PFSK-1 (cell line): ENCODE measurements around the gene FRMD4A.

ENCODE experiments used
- POLR2AphosphoS5 ChIP-seq: IDR thresholded peaks from 2 replicates; pipeline ENCODE4 v1.6.1; 2012; ENCODE audit warnings: low read depth, mild to moderate bottlenecking, control low read depth, low read length, moderate library complexity
- SIN3A ChIP-seq: IDR thresholded peaks from 2 replicates; pipeline ENCODE4 v1.6.1; 2012; ENCODE audit warnings: mild to moderate bottlenecking, low read length, moderate library complexity, borderline replicate concordance; ENCODE audit not compliant: insufficient read depth
- TAF1 ChIP-seq: IDR thresholded peaks from 2 replicates; pipeline ENCODE4 v1.6.1; 2012; ENCODE audit warnings: low read length, control low read depth, borderline replicate concordance; ENCODE audit not compliant: insufficient read depth
- TF ChIP-seq, protein P1 (sequence below), 2 experiments: IDR thresholded peaks; 2 replicates each; pipeline versions ENCODE4 v1.6.1 to v1.8.0; 2011 to 2012; ENCODE audit warnings: low read depth in 2 of 2, low read length in 2 of 2, control low read depth in 1 of 2, inconsistent platforms in 1 of 2, mild to moderate bottlenecking in 1 of 2, moderate library complexity in 1 of 2; ENCODE audit not compliant: insufficient read depth in 1 of 2

DNA sequence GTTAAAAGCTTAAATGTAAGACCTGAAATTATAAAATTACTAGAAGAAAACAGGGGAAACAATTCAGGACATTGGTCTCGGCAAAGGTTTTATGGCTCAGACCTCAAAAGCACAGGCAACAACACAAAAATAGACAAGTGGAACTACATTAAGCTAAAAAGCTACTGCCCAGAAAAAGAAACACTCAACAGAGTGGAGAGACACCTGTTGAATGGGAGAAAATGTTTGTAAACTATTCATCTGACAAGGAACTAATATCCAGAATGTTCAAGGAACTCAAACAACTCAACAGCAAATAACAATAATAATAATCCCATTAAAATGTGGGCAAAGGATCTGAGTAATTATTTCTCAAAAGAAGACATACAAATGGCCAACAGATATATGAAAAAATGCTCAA, 170.4 kb downstream of the FRMD4A start:
- TF ChIP-seq POLR2AphosphoS5 (no peak), TAF1 (no peak), SIN3A (no peak)
- TF ChIP-seq, protein P1, sequence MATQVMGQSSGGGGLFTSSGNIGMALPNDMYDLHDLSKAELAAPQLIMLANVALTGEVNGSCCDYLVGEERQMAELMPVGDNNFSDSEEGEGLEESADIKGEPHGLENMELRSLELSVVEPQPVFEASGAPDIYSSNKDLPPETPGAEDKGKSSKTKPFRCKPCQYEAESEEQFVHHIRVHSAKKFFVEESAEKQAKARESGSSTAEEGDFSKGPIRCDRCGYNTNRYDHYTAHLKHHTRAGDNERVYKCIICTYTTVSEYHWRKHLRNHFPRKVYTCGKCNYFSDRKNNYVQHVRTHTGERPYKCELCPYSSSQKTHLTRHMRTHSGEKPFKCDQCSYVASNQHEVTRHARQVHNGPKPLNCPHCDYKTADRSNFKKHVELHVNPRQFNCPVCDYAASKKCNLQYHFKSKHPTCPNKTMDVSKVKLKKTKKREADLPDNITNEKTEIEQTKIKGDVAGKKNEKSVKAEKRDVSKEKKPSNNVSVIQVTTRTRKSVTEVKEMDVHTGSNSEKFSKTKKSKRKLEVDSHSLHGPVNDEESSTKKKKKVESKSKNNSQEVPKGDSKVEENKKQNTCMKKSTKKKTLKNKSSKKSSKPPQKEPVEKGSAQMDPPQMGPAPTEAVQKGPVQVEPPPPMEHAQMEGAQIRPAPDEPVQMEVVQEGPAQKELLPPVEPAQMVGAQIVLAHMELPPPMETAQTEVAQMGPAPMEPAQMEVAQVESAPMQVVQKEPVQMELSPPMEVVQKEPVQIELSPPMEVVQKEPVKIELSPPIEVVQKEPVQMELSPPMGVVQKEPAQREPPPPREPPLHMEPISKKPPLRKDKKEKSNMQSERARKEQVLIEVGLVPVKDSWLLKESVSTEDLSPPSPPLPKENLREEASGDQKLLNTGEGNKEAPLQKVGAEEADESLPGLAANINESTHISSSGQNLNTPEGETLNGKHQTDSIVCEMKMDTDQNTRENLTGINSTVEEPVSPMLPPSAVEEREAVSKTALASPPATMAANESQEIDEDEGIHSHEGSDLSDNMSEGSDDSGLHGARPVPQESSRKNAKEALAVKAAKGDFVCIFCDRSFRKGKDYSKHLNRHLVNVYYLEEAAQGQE (IDR thresholded peaks at IDR 0.05; ENCODE audit: insufficient read depth in 1 of 2, low read depth in 2 of 2, low read length in 2 of 2) = no peak
